IMR-90 (cell line): ENCODE results near the gene CPN2. TPM values are rescaled to one million over a fixed set of nuclear protein-coding genes. Genes with fewer than 3 reads are reported as not detected.

Source experiments
- ATAC-seq: fragments of 200-7000 bp; cut with Tn5 transposase; 2 replicates; pipeline ENCODE4 v1.9.1; 2020; ENCODE audit warnings: low read depth, mild to moderate bottlenecking, moderate library complexity
- BruUV-seq: library from RNA; stranded (reverse); fragments of 400-500 nt; replicated peaks from 2 replicates; lab custom pipeline; 2021; lab: Mats Ljungman, UMichigan
- CTCF ChIA-PET: fragments of 300-600 bp; formaldehyde crosslinking; extraction: SDS; loops from one replicate; lab custom pipeline; 2021; ENCODE audit warnings: antibody characterized with exemption; lab: Yijun Ruan, JAX
- POLR2A ChIA-PET: fragments of 300-600 bp; sonication (Branson Sonifier 250); formaldehyde crosslinking; loops from one replicate; lab custom pipeline; 2022; ENCODE audit warnings: antibody characterized with exemption; ENCODE audit not compliant: unreplicated experiment; lab: Charles Lee
- DNase-seq: peaks from one replicate; pipeline ENCODE4 v3.0.0; 2013
- H2AFZ ChIP-seq: replicated peaks from 2 replicates; pipeline ENCODE3; 2013; ENCODE audit warnings: low read length, mild to moderate bottlenecking; ENCODE audit not compliant: poor library complexity
- H2AK5ac ChIP-seq: 2 replicates; pipeline ENCODE4 v1.6.1; 2013; ENCODE audit warnings: low read depth, low read length, inconsistent platforms
- H2AK9ac ChIP-seq: replicated peaks from 2 replicates; pipeline ENCODE3; 2013; ENCODE audit warnings: mild to moderate bottlenecking, low read depth, low read length, moderate library complexity; ENCODE audit not compliant: poor library complexity
- H2BK120ac ChIP-seq: 2 replicates; pipeline ENCODE4 v1.6.1; 2013; ENCODE audit warnings: low read depth, low read length, inconsistent platforms
- H2BK15ac ChIP-seq: 3 replicates; pipeline ENCODE4 v1.6.1; 2013; ENCODE audit warnings: low read depth, low read length, inconsistent platforms
- H2BK20ac ChIP-seq: 2 replicates; pipeline ENCODE4 v1.6.1; 2013; ENCODE audit warnings: low read depth, mild to moderate bottlenecking, inconsistent platforms, low read length, moderate library complexity
- H2BK5ac ChIP-seq: 2 replicates; pipeline ENCODE4 v1.6.1; 2013; ENCODE audit warnings: mild to moderate bottlenecking, low read depth, low read length, inconsistent platforms; ENCODE audit not compliant: poor library complexity, severe bottlenecking
- H3K14ac ChIP-seq: replicated peaks from 2 replicates; pipeline ENCODE4 v1.6.1; 2013; ENCODE audit warnings: low read depth, low read length, inconsistent platforms
- H3K18ac ChIP-seq: 2 replicates; pipeline ENCODE4 v1.6.1; 2013; ENCODE audit warnings: low read depth, low read length, control low read depth
- H3K23ac ChIP-seq: 2 replicates; pipeline ENCODE4 v1.6.1; 2013; ENCODE audit warnings: low read depth, low read length, inconsistent platforms
- H3K27ac ChIP-seq: 2 replicates; pipeline ENCODE4 v1.5.1; 2013; ENCODE audit warnings: mild to moderate bottlenecking, control low read depth, low read length; ENCODE audit not compliant: insufficient read depth
- H3K27me3 ChIP-seq: 2 replicates; pipeline ENCODE4 v1.6.1; 2013; ENCODE audit warnings: low read length; ENCODE audit not compliant: control insufficient read depth, insufficient read depth
- H3K36me3 ChIP-seq: 2 replicates; pipeline ENCODE4 v1.6.1; 2013; ENCODE audit warnings: low read length, mixed read lengths; ENCODE audit not compliant: control insufficient read depth, insufficient read depth
- H3K4ac ChIP-seq: 2 replicates; pipeline ENCODE4 v1.6.1; 2013; ENCODE audit warnings: low read depth, low read length, inconsistent platforms
- H3K4me1 ChIP-seq: 2 replicates; pipeline ENCODE4 v1.6.1; 2013; ENCODE audit warnings: low read length, mixed read lengths; ENCODE audit not compliant: control insufficient read depth, insufficient read depth
- H3K4me2 ChIP-seq: 2 replicates; pipeline ENCODE4 v1.6.1; 2013; ENCODE audit warnings: low read depth, mild to moderate bottlenecking, control low read depth, low read length, moderate library complexity
- H3K4me3 ChIP-seq: 2 replicates; pipeline ENCODE4 v1.5.1; 2013; ENCODE audit warnings: low read depth, mild to moderate bottlenecking, control low read depth, low read length, moderate library complexity; ENCODE audit not compliant: insufficient read depth
- H3K56ac ChIP-seq: 2 replicates; pipeline ENCODE4 v1.6.1; 2013; ENCODE audit warnings: low read length, inconsistent platforms; ENCODE audit not compliant: insufficient read depth; ENCODE audit errors: extremely low read depth
- H3K79me1 ChIP-seq, 2 experiments: 2 replicates each; pipeline ENCODE4 v1.6.1; 2013; ENCODE audit warnings: low read length in 2 of 2, inconsistent platforms in 1 of 2, low read depth in 1 of 2
- H3K9ac ChIP-seq: 2 replicates; pipeline ENCODE4 v1.6.1; 2013; ENCODE audit warnings: low read depth, low read length, control low read depth
- H3K9me1 ChIP-seq: 2 replicates; pipeline ENCODE4 v1.6.1; 2013; ENCODE audit warnings: low read length, inconsistent platforms; ENCODE audit not compliant: insufficient read depth
- H3K9me3 ChIP-seq: 2 replicates; pipeline ENCODE4 v1.6.1; 2013; ENCODE audit warnings: low read length; ENCODE audit not compliant: control insufficient read depth, insufficient read depth
- H4K20me1 ChIP-seq: 2 replicates; pipeline ENCODE4 v1.6.1; 2013; ENCODE audit warnings: low read length, inconsistent platforms; ENCODE audit not compliant: insufficient read depth
- H4K5ac ChIP-seq: 2 replicates; pipeline ENCODE4 v1.6.1; 2013; ENCODE audit warnings: mild to moderate bottlenecking, low read depth, low read length, control low read depth
- H4K8ac ChIP-seq, 2 experiments: 2 replicates each; pipeline ENCODE4 v1.6.1; 2013; ENCODE audit warnings: low read depth in 2 of 2, low read length in 2 of 2, control low read depth in 1 of 2, inconsistent platforms in 1 of 2
- H4K91ac ChIP-seq: 2 replicates; pipeline ENCODE4 v1.6.1; 2013; ENCODE audit warnings: low read depth, low read length, inconsistent platforms; ENCODE audit not compliant: insufficient read depth
- CHD1 ChIP-seq: IDR thresholded peaks from 2 replicates; pipeline ENCODE4 v1.6.1; 2012; ENCODE audit warnings: low read depth, low read length, improper control_type of control experiment
- ELK1 ChIP-seq: fragments of 150-350 bp; IDR thresholded peaks from 2 replicates; pipeline ENCODE4 v1.6.1; 2016; ENCODE audit warnings: low read depth, mild to moderate bottlenecking, low read length, moderate library complexity, borderline replicate concordance
- FOS ChIP-seq: fragments of 150-350 bp; IDR thresholded peaks from 2 replicates; pipeline ENCODE4 v1.6.1; 2016; ENCODE audit warnings: low read depth, low read length
- MAZ ChIP-seq: IDR thresholded peaks from 2 replicates; pipeline ENCODE4 v1.6.1; 2012; ENCODE audit warnings: low read depth, mild to moderate bottlenecking, low read length, improper control_type of control experiment, moderate library complexity, borderline replicate concordance
- RCOR1 ChIP-seq: IDR thresholded peaks from 2 replicates; pipeline ENCODE4 v1.6.1; 2012; ENCODE audit warnings: mild to moderate bottlenecking, low read length, improper control_type of control experiment; ENCODE audit not compliant: insufficient replicate concordance
- WGBS, 2 experiments: methylation state at CpG; one replicate each; pipeline versions ENCODE4 v1.1.5 to v1.1.7; 2013; ENCODE audit warnings: missing lambda C conversion rate in 2 of 2; ENCODE audit not compliant: insufficient read length in 1 of 2; ENCODE audit errors: extremely low coverage in 2 of 2; 5-methylcytosine and 5-hydroxymethylcytosine counted together
- dilution Hi-C: fragments of 300-500 bp; cut with HindIII; formaldehyde crosslinking; loops from one replicate; pipeline ENCODE4 v1.14.3; 2018; ENCODE audit warnings: low sequenced_read_pairs; ENCODE audit not compliant: unreplicated experiment
- in situ Hi-C: fragments of 300-500 bp; cut with MboI; formaldehyde crosslinking; loops from 3 replicates; pipeline ENCODE4 v1.14.3; 2019; ENCODE audit warnings: low sequenced_read_pairs, inconsistent platforms, mixed read lengths
- intact Hi-C: fragments of 100-400 bp; cut with micrococcal nuclease; formaldehyde crosslinking; loops from 2 replicates; pipeline ENCODE4 v1.10.0; 2022
- polyA plus RNA-seq, 3 experiments: library from polyadenylated mRNA; depleted of rRNA; stranded (reverse); fragments of >200 nt; gene quantifications; 2 replicates each; pipeline ENCODE4 v1.2.3, GENCODE V29; 2012; ENCODE audit warnings: low replicate concordance in 1 of 3
- total RNA-seq: library from RNA; depleted of rRNA; stranded (reverse); fragments of >200 nt; gene quantifications from 2 replicates; pipeline ENCODE4 v1.2.3, GENCODE V29; 2012

The CPN2 gene
- total and polyA plus RNA-seq, 2 of the 4 experiments (the other 2 are of a cell fraction), result 0.07 TPM; not detected in 1

GRCh38 chr3:194395778-194396538 lies 44.8 kb upstream of the CPN2 start:
- CTCF ChIA-PET, result interaction anchor here (1.0 to 1.3 kb wide), 2 partner anchors 52 to 62 kb away, joined by 3 to 7 read pairs; no protein-coding TSS in a partner anchor
- H4K20me1 ChIP-seq, result no peaks in the 10 kb centered on the region; the same call in 1 of the 2 replicates
- H2BK5ac ChIP-seq, result no peak overlapping the region
- H3K9me3 ChIP-seq, result no peaks in the 10 kb centered on the region; the same call in none of the 2 replicates
- no peak overlapping the region for H3K27ac ChIP-seq
- peak; percentile 61 for DNase-seq
- H3K79me1 ChIP-seq, result no peaks in the 10 kb centered on the region
- no peak overlapping the region for H3K4me3 ChIP-seq
- H3K4me1 ChIP-seq, result peaks cover 9% of the 10 kb centered on the region
- TF ChIP-seq FOS (no peak), ELK1 (no peak), MAZ (peak; percentile 68; the same call in 1 of the 2 replicates), CHD1 (no peak), RCOR1 (no peak)
- no peak overlapping the region for H2BK20ac ChIP-seq
- no peak overlapping the region for H3K4ac ChIP-seq
- peaks cover 20% of the 10 kb centered on the region for H3K27me3 ChIP-seq
- H3K36me3 ChIP-seq, result no peaks in the 10 kb centered on the region
- H3K14ac ChIP-seq, result no peak overlapping the region
- H4K91ac ChIP-seq, result no peak overlapping the region
- peak overlapping the region; percentile 79 for H2AFZ ChIP-seq
- H2AK5ac ChIP-seq, result no peak overlapping the region
- intact Hi-C loops, result no loop called here
- in situ Hi-C loops, result no loop called here
- peak overlapping the region; percentile 47 for H3K4me2 ChIP-seq
- BruUV-seq, result no TSS peak
- no peak overlapping the region for H4K8ac ChIP-seq
- no peak overlapping the region for H3K56ac ChIP-seq
- H2AK9ac ChIP-seq, result no peak overlapping the region
- peak; percentile 73 for ATAC-seq
- H3K18ac ChIP-seq, result no peak overlapping the region
- 0 out of 2 replicates have a peak, but pooled peaks cover 3% of the 10 kb centered on the region for H3K9me1 ChIP-seq
- H2BK120ac ChIP-seq, result no peak overlapping the region
- no peak overlapping the region for H2BK15ac ChIP-seq
- dilution Hi-C loops, result no loop called here
- no peak overlapping the region for H4K5ac ChIP-seq
- POLR2A ChIA-PET, result interaction anchor here (0.6 kb wide), 2 partner anchors 47 to 63 kb away, joined by 4 to 5 read pairs; no protein-coding TSS in a partner anchor
- no peak overlapping the region for H3K9ac ChIP-seq
- H3K23ac ChIP-seq, result no peak overlapping the region
- 68% methylated on average over 8 of the region's 26 CpGs; no CpG with 5 or more reads in 1 of the 2 experiments for WGBS, 2 experiments
